A673 (cell line): ENCODE data around the gene CAMKK1. TPM values are rescaled to one million over a fixed set of nuclear protein-coding genes. Genes with fewer than 3 reads are reported as not detected.

Experiments
- BruUV-seq: library from RNA; stranded (reverse); fragments of 400-500 nt; replicated peaks from 2 replicates; lab custom pipeline; 2021; lab: Mats Ljungman, UMichigan
- CTCF ChIA-PET: fragments of 300-600 bp; sonication (Branson Sonifier 250); formaldehyde crosslinking; loops from one replicate; lab custom pipeline; 2022; ENCODE audit warnings: antibody characterized with exemption; lab: Charles Lee
- POLR2A ChIA-PET: fragments of 300-600 bp; sonication (Branson Sonifier 250); formaldehyde crosslinking; loops from one replicate; lab custom pipeline; 2022; ENCODE audit warnings: antibody characterized with exemption; ENCODE audit not compliant: low non-redundant PET; lab: Charles Lee
- DNase-seq: peaks from one replicate; pipeline ENCODE4 v3.0.0-alpha.2; 2015; ENCODE audit warnings: low spot score
- H3K27ac ChIP-seq: fragments of 200-600 bp; sonication (generic); 2 replicates; pipeline ENCODE4 v1.5.1; 2016; ENCODE audit warnings: mixed run types, low read depth, mild to moderate bottlenecking, mixed read lengths, antibody characterized with exemption, low read length; ENCODE audit not compliant: poor library complexity, severe bottlenecking
- H3K27me3 ChIP-seq: fragments of 200-600 bp; sonication (generic); replicated peaks from 2 replicates; pipeline ENCODE4 v1.6.1; 2017; ENCODE audit warnings: mixed run types, low read depth, mild to moderate bottlenecking, mixed read lengths, antibody characterized with exemption, low read length; ENCODE audit not compliant: insufficient read depth, poor library complexity
- H3K36me3 ChIP-seq: fragments of 200-600 bp; sonication (generic); 2 replicates; pipeline ENCODE4 v1.6.1; 2016; ENCODE audit warnings: mixed run types, mild to moderate bottlenecking, mixed read lengths, antibody characterized with exemption, low read length; ENCODE audit not compliant: insufficient read depth, poor library complexity, severe bottlenecking
- H3K4me1 ChIP-seq: fragments of 200-600 bp; sonication (generic); 2 replicates; pipeline ENCODE4 v1.6.1; 2017; ENCODE audit warnings: mixed run types, mild to moderate bottlenecking, mixed read lengths, antibody characterized with exemption, low read length; ENCODE audit not compliant: insufficient read depth, poor library complexity, severe bottlenecking
- H3K4me3 ChIP-seq: fragments of 200-600 bp; sonication (generic); 2 replicates; pipeline ENCODE4 v1.5.1; 2016; ENCODE audit warnings: low read depth, mixed run types, mild to moderate bottlenecking, mixed read lengths, low read length; ENCODE audit not compliant: poor library complexity, severe bottlenecking
- H3K9me3 ChIP-seq: fragments of 200-600 bp; sonication (generic); 2 replicates; pipeline ENCODE4 v1.6.1; 2016; ENCODE audit warnings: mixed run types, low read depth, mild to moderate bottlenecking, mixed read lengths, antibody characterized with exemption, low read length; ENCODE audit not compliant: poor library complexity, severe bottlenecking
- EZH2 ChIP-seq: fragments of 200-600 bp; sonication (generic); IDR thresholded peaks from 2 replicates; pipeline ENCODE4 v1.6.1; 2017; ENCODE audit warnings: borderline replicate concordance, low read depth, mild to moderate bottlenecking, mixed read lengths, antibody characterized with exemption, low read length; ENCODE audit not compliant: poor library complexity, severe bottlenecking
- intact Hi-C: fragments of 100-400 bp; cut with micrococcal nuclease; formaldehyde crosslinking; loops from one replicate; pipeline ENCODE4 v1.10.0; 2022; ENCODE audit not compliant: unreplicated experiment
- total RNA-seq: library from RNA; stranded (reverse); gene quantifications from 2 replicates; pipeline ENCODE4 v1.2.3, GENCODE V29; 2021
- TF ChIP-seq, protein P1 (sequence below): fragments of 300-800, 200-600 bp; sonication (generic); conservative IDR thresholded peaks from 2 replicates; pipeline ENCODE4 v1.5.1; 2017; ENCODE audit warnings: low read depth, mild to moderate bottlenecking, antibody characterized with exemption, low read length, moderate library complexity, mixed read lengths

The CAMKK1 gene
- total RNA-seq, 1 experiment from 2014 or later = 6.1 TPM

DNA sequence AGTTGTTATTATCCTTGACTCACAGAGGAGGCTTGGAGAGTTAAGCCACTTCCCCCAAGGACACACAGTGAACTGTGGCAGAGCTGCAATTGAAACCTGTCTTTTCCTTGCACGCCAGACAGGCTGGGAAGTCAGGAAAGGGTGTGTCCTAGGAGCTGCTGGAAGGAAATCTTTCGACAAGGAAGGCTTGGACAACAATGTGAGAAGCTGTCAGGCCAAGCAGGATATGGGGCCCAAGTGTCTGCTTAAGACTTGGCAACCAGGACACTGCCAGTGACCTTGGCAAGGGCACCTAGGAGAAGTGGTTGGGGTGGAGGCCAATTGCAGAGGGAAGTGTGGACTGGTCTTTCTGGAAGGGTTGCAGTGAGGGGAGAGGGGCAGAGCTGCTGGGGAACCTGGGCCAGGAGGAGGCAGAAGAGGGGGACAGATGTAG is 2.1 kb upstream of the CAMKK1 start:
- H3K27me3 ChIP-seq = no peaks in the 10 kb centered on the region
- H3K4me1 ChIP-seq = peaks cover 29% of the 10 kb centered on the region
- TF ChIP-seq, protein P1, sequence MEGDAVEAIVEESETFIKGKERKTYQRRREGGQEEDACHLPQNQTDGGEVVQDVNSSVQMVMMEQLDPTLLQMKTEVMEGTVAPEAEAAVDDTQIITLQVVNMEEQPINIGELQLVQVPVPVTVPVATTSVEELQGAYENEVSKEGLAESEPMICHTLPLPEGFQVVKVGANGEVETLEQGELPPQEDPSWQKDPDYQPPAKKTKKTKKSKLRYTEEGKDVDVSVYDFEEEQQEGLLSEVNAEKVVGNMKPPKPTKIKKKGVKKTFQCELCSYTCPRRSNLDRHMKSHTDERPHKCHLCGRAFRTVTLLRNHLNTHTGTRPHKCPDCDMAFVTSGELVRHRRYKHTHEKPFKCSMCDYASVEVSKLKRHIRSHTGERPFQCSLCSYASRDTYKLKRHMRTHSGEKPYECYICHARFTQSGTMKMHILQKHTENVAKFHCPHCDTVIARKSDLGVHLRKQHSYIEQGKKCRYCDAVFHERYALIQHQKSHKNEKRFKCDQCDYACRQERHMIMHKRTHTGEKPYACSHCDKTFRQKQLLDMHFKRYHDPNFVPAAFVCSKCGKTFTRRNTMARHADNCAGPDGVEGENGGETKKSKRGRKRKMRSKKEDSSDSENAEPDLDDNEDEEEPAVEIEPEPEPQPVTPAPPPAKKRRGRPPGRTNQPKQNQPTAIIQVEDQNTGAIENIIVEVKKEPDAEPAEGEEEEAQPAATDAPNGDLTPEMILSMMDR = no peak
- no peak for TF ChIP-seq EZH2
- ChIA-PET CTCF (no interaction called here), POLR2A (no interaction called here)
- H3K36me3 ChIP-seq = no peaks in the 10 kb centered on the region
- no peaks in the 10 kb centered on the region for H3K9me3 ChIP-seq
- intact Hi-C loops = no loop called here
- DNase-seq = no peak
- H3K4me3 ChIP-seq = no peak overlapping the region
- H3K27ac ChIP-seq = no peak overlapping the region
- BruUV-seq = no TSS peak

DNA sequence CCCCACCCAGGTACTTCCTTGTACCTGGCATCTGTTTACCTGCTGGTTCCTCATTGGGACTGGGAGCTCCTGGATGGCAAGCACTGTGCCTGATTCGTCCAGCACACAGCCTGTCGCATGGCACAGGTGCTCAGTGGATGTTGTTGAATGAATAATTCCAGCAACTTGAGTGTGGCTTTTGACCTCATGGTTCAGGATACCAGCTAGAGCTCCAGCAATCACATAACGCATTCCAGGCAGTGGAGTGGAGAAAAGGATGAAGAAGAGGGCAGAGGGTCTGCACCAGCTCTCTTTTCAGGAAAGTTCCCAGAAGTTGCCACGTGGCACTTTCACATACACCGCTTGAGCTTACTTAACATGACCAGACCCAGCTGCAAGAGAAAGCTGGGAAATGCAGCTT is 1.3 kb upstream of the CAMKK1 start:
- BruUV-seq = no TSS peak
- H3K27ac ChIP-seq = no peak overlapping the region
- ChIA-PET POLR2A (interaction anchor here (0.5 kb wide), 1 partner anchor 9 kb away, joined by 3 read pairs; no protein-coding TSS in a partner anchor), CTCF (no interaction called here)
- no peak overlapping the region for H3K4me3 ChIP-seq
- H3K36me3 ChIP-seq = no peaks in the 10 kb centered on the region
- H3K4me1 ChIP-seq = peaks cover 36% of the 10 kb centered on the region
- H3K27me3 ChIP-seq = no peaks in the 10 kb centered on the region
- TF ChIP-seq, protein P1 = no peak
- TF ChIP-seq EZH2 = no peak
- no peaks in the 10 kb centered on the region for H3K9me3 ChIP-seq
- DNase-seq = no peak
- intact Hi-C loops = no loop called here

DNA sequence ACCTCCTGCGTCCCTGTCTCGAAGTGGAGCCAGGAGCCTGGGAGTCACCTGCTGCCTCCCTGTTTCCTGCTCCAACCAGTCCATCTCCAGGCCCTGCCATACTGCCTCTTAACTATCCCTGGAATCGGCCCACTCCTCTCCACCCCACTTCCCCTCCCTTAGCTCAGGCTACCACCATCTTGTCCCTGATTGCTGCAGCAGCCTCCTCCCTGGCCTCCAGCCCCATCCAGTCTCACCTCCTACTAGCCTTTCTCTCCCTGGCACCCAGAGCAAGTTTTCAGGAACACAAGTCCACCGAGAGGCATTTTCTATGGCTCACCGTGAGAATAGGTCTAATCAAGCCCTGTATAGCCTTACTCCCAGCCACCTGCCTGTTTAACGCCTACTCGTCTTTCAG is 865 bp upstream of the CAMKK1 start:
- Histone ChIP-seq H3K27ac (no peak overlapping the region), H3K36me3 (no peaks in the 10 kb centered on the region), H3K27me3 (no peaks in the 10 kb centered on the region), H3K4me3 (peak overlapping the region; percentile 74), H3K9me3 (no peaks in the 10 kb centered on the region), H3K4me1 (peaks cover 41% of the 10 kb centered on the region)
- no peak for DNase-seq
- BruUV-seq = no TSS peak
- TF ChIP-seq, protein P1 = no peak
- no peak for TF ChIP-seq EZH2
- intact Hi-C loops = no loop called here
- POLR2A ChIA-PET = interaction anchor here (0.5 kb wide), 1 partner anchor 9 kb away, joined by 3 read pairs; no protein-coding TSS in a partner anchor
- CTCF ChIA-PET = no interaction called here
